Skin epidermis (tissue), 12 donors: ENCODE results near the gene TAPT1.

Experiments used
- H3K27ac ChIP-seq, 21 experiments: fragments of 200-600 bp; sonication (generic) in 11 of 21; one replicate each; pipeline ENCODE4 v1.5.0; 2020; ENCODE audit warnings: mild to moderate bottlenecking in 3 of 21, inconsistent platforms in 2 of 21, moderate library complexity in 2 of 21
- H3K4me3 ChIP-seq, 7 experiments: fragments of 200-600 bp; sonication (generic) in 2 of 7; one replicate each; pipeline ENCODE4 v1.5.0; 2020; ENCODE audit warnings: inconsistent platforms in 2 of 7, mild to moderate bottlenecking in 2 of 7, moderate library complexity in 1 of 7

The TAPT1 gene

GRCh38 chr4:16224264-16225166, 1.8 kb downstream of the TAPT1 start:
- peak overlapping the region in 4 of 21 experiments; percentile 44 to 94 (median 78) for H3K27ac ChIP-seq

GRCh38 chr4:16222957-16223527, 3.2 kb downstream of the TAPT1 start:
- H3K27ac ChIP-seq = no peak overlapping the region
- no peak overlapping the region for H3K4me3 ChIP-seq

More at GRCh38 chr4:16224264-16225166, 1.8 kb downstream of the TAPT1 start:
- H3K4me3 ChIP-seq = peak overlapping the region in 3 of 7 experiments; percentile 89 to 97 (median 90)

GRCh38 chr4:16218950-16219349, 7.3 kb downstream of the TAPT1 start:
- no peak overlapping the region for H3K27ac ChIP-seq
- H3K4me3 ChIP-seq = no peak overlapping the region

- no peak overlapping the region for H3K4me3 ChIP-seq
- H3K27ac ChIP-seq = no peak overlapping the region
These were observed 8.8 kb downstream of the TAPT1 start for GRCh38 chr4:16217300-16218051.

GRCh38 chr4:16213121-16213520, 13.2 kb downstream of the TAPT1 start:
- H3K27ac ChIP-seq = no peak overlapping the region
- H3K4me3 ChIP-seq = no peak overlapping the region

- Histone ChIP-seq H3K27ac (peak overlapping the region in 1 of 21 experiments; percentile 22), H3K4me3 (no peak overlapping the region)
These were observed 14.0 kb downstream of the TAPT1 start for GRCh38 chr4:16212138-16212782.

GRCh38 chr4:16207409-16207808, 18.9 kb downstream of the TAPT1 start:
- H3K27ac ChIP-seq = no peak overlapping the region
- H3K4me3 ChIP-seq = no peak overlapping the region

- Histone ChIP-seq H3K4me3 (no peak overlapping the region), H3K27ac (peak overlapping the region in 1 of 21 experiments; percentile 20)
These were observed 19.4 kb downstream of the TAPT1 start for GRCh38 chr4:16206848-16207247.

GRCh38 chr4:16206301-16206700, 20.0 kb downstream of the TAPT1 start:
- Histone ChIP-seq H3K27ac (peak overlapping the region in 1 of 21 experiments; percentile 20), H3K4me3 (no peak overlapping the region)

GRCh38 chr4:16205298-16206164, 20.7 kb downstream of the TAPT1 start:
- no peak overlapping the region for H3K27ac ChIP-seq
- H3K4me3 ChIP-seq = no peak overlapping the region

- H3K4me3 ChIP-seq = no peak overlapping the region
- H3K27ac ChIP-seq = no peak overlapping the region
These were observed 21.8 kb downstream of the TAPT1 start for GRCh38 chr4:16204505-16204904.

- H3K27ac ChIP-seq = no peak overlapping the region
These were observed 23.2 kb downstream of the TAPT1 start for GRCh38 chr4:16203083-16203482.

GRCh38 chr4:16202598-16202997, 23.7 kb downstream of the TAPT1 start:
- H3K27ac ChIP-seq = no peak overlapping the region
- H3K4me3 ChIP-seq = no peak overlapping the region

More at GRCh38 chr4:16203083-16203482, 23.2 kb downstream of the TAPT1 start:
- no peak overlapping the region for H3K4me3 ChIP-seq

GRCh38 chr4:16199093-16199492, 27.2 kb downstream of the TAPT1 start:
- no peak overlapping the region for H3K27ac ChIP-seq
- no peak overlapping the region for H3K4me3 ChIP-seq

- Histone ChIP-seq H3K4me3 (no peak overlapping the region), H3K27ac (no peak overlapping the region)
These were observed 28.2 kb downstream of the TAPT1 start for GRCh38 chr4:16197876-16198665.

- peak overlapping the region in 8 of 21 experiments; percentile 1 to 78 (median 44) for H3K27ac ChIP-seq
- H3K4me3 ChIP-seq = no peak overlapping the region
These were observed 29.5 kb downstream of the TAPT1 start for GRCh38 chr4:16196482-16197393.

- no peak overlapping the region for H3K27ac ChIP-seq
- H3K4me3 ChIP-seq = no peak overlapping the region
These were observed 31.1 kb downstream of the TAPT1 start for GRCh38 chr4:16195209-16195608.
